ENCODE measurements around the gene UNC45A. TPM values are rescaled to one million over a fixed set of nuclear protein-coding genes. Genes with fewer than 3 reads are reported as not detected.

The UNC45A gene
- total RNA-seq (2022) (61.7 and 63.1 TPM in 2 replicates), Bru-seq, nascent RNA (percentile 55 among the genes with signal in this experiment), BruChase-seq, experiment 1, labeled RNA remaining after a 6-hour chase (percentile 69 among the genes with signal in this experiment), BruChase-seq, experiment 2, labeled RNA remaining after a 2-hour chase (percentile 59 among the genes with signal in this experiment)
- long read RNA-seq, transcript UNC45A-202 (20 exons, 3,252 nt): major isoform, 38 of 132 reads
- long read RNA-seq, partial matches to known transcripts: 80 of 132 reads
- long read RNA-seq, other reads (novel, unspliced or antisense): 13 of 132 reads

GRCh38 chr15:90934949-90935751, at the start of gene UNC45A:
Gene UNC45A (plus strand): TSS chr15:90935285. CDS start chr15:90935325, 40 bp downstream.
- POLR2A ChIA-PET: interaction anchor here (0.6 to 10.1 kb wide), 22 partner anchors 9 to 1950 kb away, joined by 3 to 150 read pairs (median 4); partner anchors contain the start of genes CIB1, GDPGP1, MAN2A2 and RCCD1
- CTCF ChIA-PET: interaction anchor here (0.6 to 11.6 kb wide), 31 partner anchors 9 to 1448 kb away, joined by 3 to 131 read pairs (median 4); partner anchors contain the start of genes MAN2A2, RCCD1 and VPS33B
- DNase-seq (ENCODE audit: unreplicated experiment): peak; percentile 91
- peak within 1 kb of the TSS; percentile 75 for H3K27ac Mint-ChIP-seq (ENCODE audit: low read depth, unreplicated experiment)
- no peaks in the 10 kb centered on the region for H3K27me3 Mint-ChIP-seq (ENCODE audit: insufficient read depth, unreplicated experiment)
- peak within 1 kb of the TSS; percentile 90 for H3K4me3 Mint-ChIP-seq (ENCODE audit: unreplicated experiment)
- BruUV-seq (replicated peaks): no TSS peak
- intact Hi-C loops (cut with micrococcal nuclease): loop anchor here (2.0 to 5.0 kb wide), 2 partner anchors 20 to 288 kb away; partner anchors contain the start of gene RCCD1
- peaks cover 39% of the 10 kb centered on the region for H3K36me3 Mint-ChIP-seq (ENCODE audit: insufficient read depth, unreplicated experiment)
- H3K9me3 Mint-ChIP-seq (ENCODE audit: unreplicated experiment): no peaks in the 10 kb centered on the region
- TF ChIP-seq, protein P1, sequence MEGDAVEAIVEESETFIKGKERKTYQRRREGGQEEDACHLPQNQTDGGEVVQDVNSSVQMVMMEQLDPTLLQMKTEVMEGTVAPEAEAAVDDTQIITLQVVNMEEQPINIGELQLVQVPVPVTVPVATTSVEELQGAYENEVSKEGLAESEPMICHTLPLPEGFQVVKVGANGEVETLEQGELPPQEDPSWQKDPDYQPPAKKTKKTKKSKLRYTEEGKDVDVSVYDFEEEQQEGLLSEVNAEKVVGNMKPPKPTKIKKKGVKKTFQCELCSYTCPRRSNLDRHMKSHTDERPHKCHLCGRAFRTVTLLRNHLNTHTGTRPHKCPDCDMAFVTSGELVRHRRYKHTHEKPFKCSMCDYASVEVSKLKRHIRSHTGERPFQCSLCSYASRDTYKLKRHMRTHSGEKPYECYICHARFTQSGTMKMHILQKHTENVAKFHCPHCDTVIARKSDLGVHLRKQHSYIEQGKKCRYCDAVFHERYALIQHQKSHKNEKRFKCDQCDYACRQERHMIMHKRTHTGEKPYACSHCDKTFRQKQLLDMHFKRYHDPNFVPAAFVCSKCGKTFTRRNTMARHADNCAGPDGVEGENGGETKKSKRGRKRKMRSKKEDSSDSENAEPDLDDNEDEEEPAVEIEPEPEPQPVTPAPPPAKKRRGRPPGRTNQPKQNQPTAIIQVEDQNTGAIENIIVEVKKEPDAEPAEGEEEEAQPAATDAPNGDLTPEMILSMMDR (IDR thresholded peaks at IDR 0.05; ENCODE audit: unreplicated experiment): no peak
- peaks cover 35% of the 10 kb centered on the region for H3K4me1 Mint-ChIP-seq (ENCODE audit: insufficient read depth, unreplicated experiment)

DNA sequence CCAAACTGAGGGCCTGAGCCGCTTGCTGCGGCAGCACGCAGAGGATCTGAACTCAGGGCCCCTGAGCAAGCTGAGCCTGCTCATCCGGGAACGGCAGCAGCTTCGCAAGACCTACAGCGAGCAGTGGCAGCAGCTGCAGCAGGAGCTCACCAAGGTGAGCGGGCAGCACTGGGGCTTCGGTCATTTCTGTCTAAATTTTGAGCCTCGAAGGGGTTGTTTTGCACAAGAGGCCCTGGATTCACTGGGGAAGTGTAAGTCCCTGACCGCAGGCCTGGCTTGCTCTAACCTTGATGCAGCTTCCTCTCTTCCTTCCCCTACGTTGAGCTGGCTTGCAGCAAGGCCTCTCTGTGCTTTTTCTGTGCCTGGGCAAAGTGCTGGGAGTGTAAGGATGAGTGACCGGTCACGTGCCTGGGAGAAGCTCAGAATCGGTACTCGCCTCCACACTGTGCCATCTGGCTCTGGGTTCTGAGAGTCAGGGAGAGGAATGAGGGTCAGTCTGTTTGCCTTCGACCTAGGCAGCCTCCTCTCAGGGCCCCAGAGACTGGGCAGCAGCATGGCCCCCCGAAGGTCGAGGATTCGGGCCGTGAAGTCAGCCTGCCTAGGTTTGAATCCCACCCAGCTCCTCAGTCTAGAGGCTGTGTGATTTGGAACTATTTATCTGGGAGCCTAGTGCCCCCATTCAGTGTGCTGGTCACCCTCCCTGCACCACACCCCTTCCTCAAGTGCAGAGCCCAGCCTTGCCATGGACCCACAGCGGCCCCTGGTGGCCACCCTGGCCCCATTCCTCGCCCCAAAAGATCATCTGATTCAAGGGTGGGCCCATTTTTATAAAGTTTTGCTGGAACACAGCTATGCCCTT, 49.4 kb upstream of the UNC45A start:
- TF ChIP-seq, protein P1 (IDR thresholded peaks at IDR 0.05; ENCODE audit: unreplicated experiment): peak; percentile 98
- Mint-ChIP-seq H3K36me3 (ENCODE audit: insufficient read depth, unreplicated experiment) (no peaks in the 10 kb centered on the region), H3K27me3 (ENCODE audit: insufficient read depth, unreplicated experiment) (no peaks in the 10 kb centered on the region), H3K9me3 (ENCODE audit: unreplicated experiment) (no peaks in the 10 kb centered on the region), H3K4me3 (ENCODE audit: unreplicated experiment) (no peak overlapping the region), H3K4me1 (ENCODE audit: insufficient read depth, unreplicated experiment) (no peaks in the 10 kb centered on the region), H3K27ac (ENCODE audit: low read depth, unreplicated experiment) (no peak overlapping the region)
- intact Hi-C loops (cut with micrococcal nuclease): loop anchor here (1.0 kb wide), 5 partner anchors 168 to 592 kb away; partner anchors contain the start of gene BLM
- no TSS peak for BruUV-seq (replicated peaks)
- POLR2A ChIA-PET: interaction anchor here (0.5 to 1.5 kb wide), 4 partner anchors 9 to 255 kb away, joined by 3 to 6 read pairs (median 4); no protein-coding TSS in a partner anchor
- DNase-seq (ENCODE audit: unreplicated experiment): peak; percentile 55
- CTCF ChIA-PET: interaction anchor here (0.6 to 3.3 kb wide), 80 partner anchors 8 to 1177 kb away, joined by 3 to 83 read pairs (median 4); partner anchors contain the start of genes BLM, HDDC3, MAN2A2 and UNC45A

GRCh38 chr15:90886291-90886614, 48.8 kb upstream of the UNC45A start:
- Mint-ChIP-seq H3K4me3 (ENCODE audit: unreplicated experiment) (no peak overlapping the region), H3K27ac (ENCODE audit: low read depth, unreplicated experiment) (no peak overlapping the region), H3K27me3 (ENCODE audit: insufficient read depth, unreplicated experiment) (no peaks in the 10 kb centered on the region), H3K36me3 (ENCODE audit: insufficient read depth, unreplicated experiment) (no peaks in the 10 kb centered on the region), H3K4me1 (ENCODE audit: insufficient read depth, unreplicated experiment) (no peaks in the 10 kb centered on the region), H3K9me3 (ENCODE audit: unreplicated experiment) (no peaks in the 10 kb centered on the region)
- ChIA-PET POLR2A (interaction anchor here (1.2 to 1.5 kb wide), 2 partner anchors 9 to 238 kb away, joined by 5 to 6 read pairs; no protein-coding TSS in a partner anchor), CTCF (interaction anchor here (0.5 to 3.3 kb wide), 63 partner anchors 8 to 595 kb away, joined by 3 to 83 read pairs (median 4); partner anchors contain the start of genes BLM, HDDC3, MAN2A2 and UNC45A)
- TF ChIP-seq, protein P1 (IDR thresholded peaks at IDR 0.05; ENCODE audit: unreplicated experiment): no peak
- DNase-seq (ENCODE audit: unreplicated experiment): no peak
- intact Hi-C loops (cut with micrococcal nuclease): loop anchor here (1.0 kb wide), 5 partner anchors 169 to 593 kb away; partner anchors contain the start of gene BLM
- BruUV-seq (replicated peaks): no TSS peak
